Retinal pigment epithelial cell (primary cell): ENCODE results near the gene DLX6.

ENCODE experiments used
- DNase-seq: peaks from one replicate; pipeline ENCODE4 v3.0.0-alpha.2; 2010; ENCODE audit warnings: low read depth
- H3K4me3 ChIP-seq: 2 replicates; pipeline ENCODE4 v1.5.1; 2011; ENCODE audit warnings: mild to moderate bottlenecking, low read length, control low read depth, moderate library complexity
- TF ChIP-seq, protein P1 (sequence below): conservative IDR thresholded peaks from 2 replicates; pipeline ENCODE4 v1.5.1; 2011; ENCODE audit warnings: low read depth, low read length, control low read depth, inconsistent platforms

Gene DLX6

DNA sequence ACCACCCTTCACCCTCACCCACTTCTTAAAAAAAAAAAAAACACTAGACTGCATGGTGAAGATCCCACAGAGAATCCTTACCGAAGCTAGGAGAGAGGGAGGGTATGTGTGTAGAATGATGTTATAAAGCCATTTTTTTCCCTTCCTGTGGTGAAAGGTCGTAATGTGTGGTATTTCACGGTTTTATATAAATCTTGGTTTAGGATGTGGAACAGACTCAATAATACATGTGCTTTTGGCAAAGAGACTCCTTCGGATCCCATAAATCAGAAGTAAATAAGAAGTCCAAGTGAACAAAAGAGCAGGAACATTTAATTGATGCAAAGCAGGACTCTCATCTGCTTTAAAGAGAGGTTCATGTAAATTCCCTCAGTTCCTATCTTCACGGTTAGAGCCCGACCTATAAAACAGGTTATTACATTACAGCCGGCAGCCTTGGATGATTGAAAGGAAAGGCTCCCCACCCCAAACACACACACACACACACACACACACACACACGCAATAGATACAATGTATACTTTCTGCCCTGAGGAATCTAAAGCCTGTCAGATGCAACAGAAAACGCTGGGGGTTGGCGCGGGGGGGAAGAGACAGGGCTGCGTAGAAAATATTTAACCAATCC is 10.5 kb downstream of the DLX6 start:
- TF ChIP-seq, protein P1, sequence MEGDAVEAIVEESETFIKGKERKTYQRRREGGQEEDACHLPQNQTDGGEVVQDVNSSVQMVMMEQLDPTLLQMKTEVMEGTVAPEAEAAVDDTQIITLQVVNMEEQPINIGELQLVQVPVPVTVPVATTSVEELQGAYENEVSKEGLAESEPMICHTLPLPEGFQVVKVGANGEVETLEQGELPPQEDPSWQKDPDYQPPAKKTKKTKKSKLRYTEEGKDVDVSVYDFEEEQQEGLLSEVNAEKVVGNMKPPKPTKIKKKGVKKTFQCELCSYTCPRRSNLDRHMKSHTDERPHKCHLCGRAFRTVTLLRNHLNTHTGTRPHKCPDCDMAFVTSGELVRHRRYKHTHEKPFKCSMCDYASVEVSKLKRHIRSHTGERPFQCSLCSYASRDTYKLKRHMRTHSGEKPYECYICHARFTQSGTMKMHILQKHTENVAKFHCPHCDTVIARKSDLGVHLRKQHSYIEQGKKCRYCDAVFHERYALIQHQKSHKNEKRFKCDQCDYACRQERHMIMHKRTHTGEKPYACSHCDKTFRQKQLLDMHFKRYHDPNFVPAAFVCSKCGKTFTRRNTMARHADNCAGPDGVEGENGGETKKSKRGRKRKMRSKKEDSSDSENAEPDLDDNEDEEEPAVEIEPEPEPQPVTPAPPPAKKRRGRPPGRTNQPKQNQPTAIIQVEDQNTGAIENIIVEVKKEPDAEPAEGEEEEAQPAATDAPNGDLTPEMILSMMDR = no peak
- H3K4me3 ChIP-seq = no peak overlapping the region
- DNase-seq = no peak

DNA sequence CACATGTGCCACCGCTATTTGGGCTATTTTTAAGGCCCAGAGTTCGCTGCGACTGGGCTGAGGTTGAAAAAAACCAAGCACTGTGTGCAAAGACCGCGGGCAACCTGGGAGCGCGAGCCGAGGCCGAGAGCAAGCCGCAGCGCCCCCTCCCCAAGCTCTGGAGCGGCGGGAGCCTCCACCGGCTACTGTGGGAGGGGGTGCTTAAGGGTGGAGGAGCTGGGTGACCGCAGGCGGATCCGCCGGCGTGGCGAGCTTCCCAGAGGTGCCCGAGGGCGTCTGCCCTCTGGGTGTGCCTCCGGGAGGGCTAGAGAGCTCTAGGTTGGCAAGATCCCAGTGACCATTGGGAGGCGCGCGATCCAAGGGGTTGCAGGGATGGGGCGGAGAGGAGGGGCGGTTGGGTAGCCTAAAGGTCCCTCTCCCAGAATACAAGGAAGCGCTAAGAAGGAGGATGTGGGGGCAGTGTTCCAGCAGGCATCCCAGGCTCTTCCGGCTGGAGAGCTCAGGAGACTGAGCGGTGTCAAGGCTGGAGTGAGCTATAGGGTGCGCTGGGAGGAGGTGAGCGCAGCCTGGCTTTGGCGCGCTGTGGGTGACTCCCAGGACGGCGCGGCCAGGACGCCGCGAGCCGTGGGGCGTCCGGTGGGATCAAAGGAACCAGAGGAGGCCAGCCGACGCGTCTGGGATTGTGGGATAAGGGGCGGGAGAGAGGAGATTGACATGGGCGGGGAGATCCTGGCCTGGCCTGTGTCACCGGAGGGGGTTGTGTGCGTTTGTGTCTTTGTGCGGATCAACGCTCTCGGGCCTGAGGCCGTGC is 11.2 kb downstream of the DLX6 start:
- H3K4me3 ChIP-seq = no peak overlapping the region
- TF ChIP-seq, protein P1 = no peak
- no peak for DNase-seq

DNA sequence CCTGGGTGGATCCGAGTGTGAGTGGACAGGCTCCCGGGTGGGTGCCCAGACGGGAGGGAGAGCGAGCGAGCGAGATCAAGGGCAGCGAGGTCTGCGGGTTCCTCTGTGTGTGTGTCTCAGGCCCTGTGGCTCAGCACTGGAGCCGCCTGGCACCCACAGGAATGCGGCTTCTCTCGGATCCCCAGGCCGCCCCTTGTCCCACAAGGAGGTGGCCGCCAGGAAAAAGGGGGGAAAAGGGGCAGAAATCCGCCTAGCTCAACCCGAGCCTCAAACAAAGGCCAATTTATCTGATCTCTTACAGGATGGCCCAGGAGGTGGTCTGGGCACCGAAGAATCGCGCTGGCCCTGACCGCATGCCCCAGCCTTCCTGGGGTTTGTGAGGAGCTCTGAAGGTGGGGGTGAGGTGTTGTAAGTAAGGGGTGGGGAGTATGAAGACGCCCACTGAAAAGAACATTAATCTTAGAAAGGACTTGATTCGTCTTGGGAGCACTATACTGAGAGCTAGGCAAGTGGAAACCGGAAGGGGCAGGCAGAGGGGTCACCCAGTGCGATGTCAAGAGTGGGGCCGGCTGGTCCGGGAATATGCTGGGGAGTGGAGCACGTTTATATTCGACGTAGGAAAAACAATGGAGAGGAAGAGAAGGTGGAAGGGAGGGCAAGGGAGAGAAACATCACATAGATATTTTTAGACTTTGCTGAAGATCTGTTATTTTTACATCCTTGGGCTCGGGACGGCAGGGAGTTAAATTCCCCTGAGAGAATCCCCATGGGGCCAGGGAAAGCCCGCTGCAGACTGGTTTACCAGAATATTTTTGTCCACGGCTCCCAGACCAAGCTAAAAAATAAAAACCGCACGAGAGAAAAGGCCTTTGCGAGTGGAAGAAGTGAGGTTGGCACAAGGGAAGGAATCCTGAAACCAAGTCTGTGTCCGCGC is 12.1 kb downstream of the DLX6 start:
- H3K4me3 ChIP-seq = no peak overlapping the region
- TF ChIP-seq, protein P1 = no peak
- DNase-seq = no peak

DNA sequence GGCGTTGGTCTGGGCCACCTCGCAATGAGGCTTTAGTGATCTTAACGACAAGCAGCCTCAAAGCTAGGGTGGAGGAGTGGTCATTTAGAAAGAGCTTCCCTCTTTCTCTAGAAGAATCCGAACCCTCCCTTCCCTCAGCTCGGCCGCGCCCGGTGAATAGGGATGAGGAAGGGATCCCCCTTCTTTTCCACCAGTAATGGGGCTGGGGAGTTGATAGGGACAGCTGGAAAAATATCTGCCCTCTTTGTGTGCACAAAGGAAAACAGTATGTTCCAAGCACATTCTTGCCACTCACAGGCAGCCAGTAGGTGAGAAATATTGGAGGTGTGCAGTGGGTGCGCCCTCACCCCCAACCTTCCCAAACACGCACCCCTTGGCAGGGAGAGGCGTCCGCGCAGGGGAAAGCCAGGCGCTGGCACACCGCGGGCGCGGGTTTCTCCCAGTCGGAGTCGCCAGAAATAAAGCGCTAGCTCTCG is 12.8 kb downstream of the DLX6 start:
- no peak for DNase-seq
- TF ChIP-seq, protein P1 = no peak
- no peak overlapping the region for H3K4me3 ChIP-seq

DNA sequence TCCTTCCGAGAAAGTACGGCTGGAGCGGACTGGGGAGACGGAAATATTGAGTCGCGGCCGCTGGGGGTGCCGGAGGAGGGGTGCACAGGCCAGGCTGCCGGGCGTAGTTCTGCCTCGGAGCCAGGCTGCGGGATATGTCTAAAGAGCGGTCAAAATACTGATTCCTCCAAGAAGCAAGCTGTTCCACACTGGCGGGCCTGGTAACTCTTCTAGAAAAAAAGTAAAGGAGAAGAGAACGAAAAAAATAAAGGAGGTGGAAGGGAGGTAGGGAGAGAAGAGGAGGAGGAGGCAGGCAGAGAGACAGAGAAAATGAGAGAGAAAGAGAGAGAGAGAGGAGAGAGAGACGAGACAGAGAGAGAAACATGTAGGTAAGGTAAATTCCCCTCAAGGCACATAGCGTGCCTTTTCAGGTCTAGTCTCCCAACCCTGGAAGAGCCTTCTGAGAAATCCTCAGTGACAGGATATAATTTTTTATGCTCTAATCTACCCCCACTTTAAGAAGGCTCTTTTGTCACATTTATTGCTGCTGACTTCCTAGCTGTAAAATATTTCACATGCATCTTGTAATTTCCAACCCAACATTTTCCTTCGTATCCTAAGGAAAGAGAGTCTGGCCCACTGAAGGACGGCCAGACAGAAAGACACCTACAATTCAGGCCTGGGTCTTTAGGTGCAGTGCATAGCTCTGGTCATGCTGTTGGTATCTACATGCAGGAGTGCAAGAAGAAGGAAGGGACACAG is 13.6 kb downstream of the DLX6 start:
- TF ChIP-seq, protein P1 = no peak
- no peak overlapping the region for H3K4me3 ChIP-seq
- DNase-seq = no peak

DNA sequence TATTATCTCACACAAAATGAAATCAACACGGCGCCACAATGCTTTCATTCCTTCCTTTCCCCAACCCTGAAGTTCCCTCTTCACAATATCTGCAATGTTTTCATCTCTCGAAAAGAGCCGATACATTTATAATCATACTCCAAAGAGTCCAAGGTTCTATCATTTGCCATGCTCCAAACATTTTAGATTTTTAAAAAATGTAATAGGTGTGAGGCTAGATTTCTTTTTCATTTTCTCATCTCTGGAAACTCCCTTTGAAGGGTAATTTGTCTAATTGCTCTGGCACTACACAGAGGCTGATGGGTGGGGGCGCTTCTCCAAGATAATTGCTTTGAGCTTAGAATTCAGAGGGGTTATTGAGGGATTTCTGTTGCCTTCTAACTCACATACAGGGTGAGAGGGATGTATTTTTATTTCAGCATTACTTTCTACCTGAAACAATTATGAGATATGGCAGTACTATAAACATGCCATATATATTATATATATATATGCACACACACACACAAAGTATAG is 14.4 kb downstream of the DLX6 start:
- TF ChIP-seq, protein P1 = no peak
- no peak for DNase-seq
- H3K4me3 ChIP-seq = no peak overlapping the region
